Choroid plexus epithelial cell (primary cell): ENCODE measurements around the gene EPHB2.
A peak's percentile ranks its signal among the peaks of the same experiment; 100 is the strongest.

ENCODE experiments used
- DNase-seq: peaks from one replicate; pipeline ENCODE4 v3.0.0-alpha.2; 2010; ENCODE audit warnings: low read depth
- H3K4me3 ChIP-seq: 2 replicates; pipeline ENCODE4 v1.5.1; 2011; ENCODE audit warnings: low read depth, mild to moderate bottlenecking, control low read depth, low read length, moderate library complexity
- CTCF ChIP-seq: conservative IDR thresholded peaks from 2 replicates; pipeline ENCODE4 v1.5.1; 2011; ENCODE audit warnings: low read depth, mild to moderate bottlenecking, control low read depth, inconsistent platforms, low read length, moderate library complexity

Gene EPHB2

DNA sequence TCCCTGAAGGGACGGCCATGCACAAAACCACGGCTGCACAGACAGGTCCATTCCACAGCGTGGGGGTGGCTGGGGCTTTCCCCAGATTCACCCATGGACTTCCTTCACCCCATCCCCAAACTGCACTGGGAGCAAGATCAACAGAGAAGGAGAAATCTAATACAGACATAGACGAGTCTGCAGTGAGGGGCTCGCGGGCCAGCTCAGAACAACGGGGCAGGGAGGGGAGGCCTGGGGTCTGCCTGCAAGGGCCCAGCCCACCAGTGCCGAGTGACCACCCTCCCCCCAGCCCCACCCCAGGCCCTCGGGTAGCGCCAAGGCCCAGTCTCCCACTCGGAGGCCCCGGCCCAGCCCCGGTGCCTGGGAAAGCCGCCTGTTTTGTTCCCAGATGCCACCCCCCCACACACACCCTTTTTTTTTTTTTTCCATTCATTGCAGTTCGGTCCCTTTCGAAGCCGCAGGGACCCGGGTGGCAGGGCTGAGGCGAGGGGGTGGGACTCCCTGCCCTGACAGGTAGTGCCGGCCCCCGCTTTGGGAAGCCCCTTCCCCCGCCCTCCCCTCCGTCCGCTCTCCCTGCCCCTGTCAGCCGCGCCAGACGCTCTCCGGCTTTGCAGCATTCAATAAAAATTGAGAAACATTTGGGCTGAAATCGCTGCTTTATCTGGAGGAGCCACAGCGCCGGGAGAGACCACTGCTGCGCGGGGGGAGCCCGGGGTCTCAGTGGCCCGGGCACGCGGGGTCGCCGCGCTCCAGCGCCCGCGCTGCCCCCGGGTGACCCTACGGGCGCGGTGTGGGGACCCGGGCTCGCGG is 543 bp upstream of the EPHB2 start:
- peak; percentile 77 for DNase-seq
- TF ChIP-seq CTCF, result no peak
- H3K4me3 ChIP-seq, result peak overlapping the region; percentile 57

DNA sequence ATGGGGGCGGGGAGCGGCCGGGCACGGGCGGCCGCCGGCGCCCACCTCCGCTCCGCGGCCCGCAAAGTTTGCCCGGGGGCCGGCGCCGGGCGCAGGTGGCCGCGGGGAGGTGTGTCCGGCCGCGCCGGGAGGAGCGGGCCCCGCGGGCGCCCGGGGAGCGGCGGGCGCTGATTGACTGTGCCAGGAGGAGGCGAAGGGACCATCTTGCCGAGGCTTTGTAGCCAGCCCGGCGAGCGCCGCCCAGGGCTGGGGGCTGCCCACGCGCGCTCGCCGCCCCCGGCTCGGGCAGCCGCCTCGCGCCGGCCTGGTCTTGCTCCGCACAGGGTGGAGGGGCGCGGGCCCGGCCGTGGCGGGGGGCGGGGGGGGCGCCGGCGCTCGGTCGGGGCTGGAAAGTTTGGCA is 432 bp downstream of the EPHB2 start:
- H3K4me3 ChIP-seq, result peak overlapping the region; percentile 57
- no peak for TF ChIP-seq CTCF
- no peak for DNase-seq

GRCh38 chr1:22711591-22712501 is 1.2 kb downstream of the EPHB2 start:
- TF ChIP-seq CTCF, result no peak
- H3K4me3 ChIP-seq, result peak overlapping the region; percentile 57
- peak; percentile 29 for DNase-seq

DNA sequence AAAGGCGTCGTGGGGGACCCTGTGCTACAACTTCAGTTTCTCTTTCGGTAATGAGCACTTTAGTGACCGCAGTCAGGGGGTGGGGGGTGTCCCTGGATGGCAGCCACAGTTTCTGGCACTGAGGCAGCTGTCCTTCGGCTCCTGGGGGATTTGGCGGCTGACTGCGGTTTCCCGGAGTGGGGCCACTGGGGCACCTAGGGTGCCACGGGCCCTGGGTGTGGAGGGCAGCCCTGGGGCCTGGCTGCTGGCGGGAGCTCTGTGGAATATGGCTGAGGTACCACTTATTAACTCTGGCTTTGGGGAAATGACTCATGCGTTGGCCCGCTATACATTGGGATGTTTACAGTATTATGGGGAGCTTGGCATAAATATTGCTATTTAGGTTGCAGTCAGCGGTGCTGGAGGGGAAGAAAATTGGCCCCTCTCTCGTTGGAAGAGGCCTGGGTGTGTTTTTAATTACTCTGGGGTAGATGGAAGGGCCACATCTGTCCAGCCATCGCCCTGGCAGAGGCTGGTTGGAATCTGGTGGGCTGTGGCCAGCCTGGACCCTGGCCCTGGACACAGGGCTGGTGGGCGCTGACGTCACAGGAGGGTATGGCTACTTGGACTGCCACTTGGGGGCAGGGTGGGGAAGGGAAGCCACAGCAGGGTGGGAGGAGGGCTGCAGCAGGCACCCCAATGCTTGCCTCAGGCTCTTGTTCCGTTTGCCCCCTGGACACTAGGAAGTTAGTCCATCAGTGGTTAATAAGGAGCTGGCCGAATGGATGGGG is 2.0 kb downstream of the EPHB2 start:
- H3K4me3 ChIP-seq, result no peak overlapping the region
- no peak for TF ChIP-seq CTCF
- no peak for DNase-seq

DNA sequence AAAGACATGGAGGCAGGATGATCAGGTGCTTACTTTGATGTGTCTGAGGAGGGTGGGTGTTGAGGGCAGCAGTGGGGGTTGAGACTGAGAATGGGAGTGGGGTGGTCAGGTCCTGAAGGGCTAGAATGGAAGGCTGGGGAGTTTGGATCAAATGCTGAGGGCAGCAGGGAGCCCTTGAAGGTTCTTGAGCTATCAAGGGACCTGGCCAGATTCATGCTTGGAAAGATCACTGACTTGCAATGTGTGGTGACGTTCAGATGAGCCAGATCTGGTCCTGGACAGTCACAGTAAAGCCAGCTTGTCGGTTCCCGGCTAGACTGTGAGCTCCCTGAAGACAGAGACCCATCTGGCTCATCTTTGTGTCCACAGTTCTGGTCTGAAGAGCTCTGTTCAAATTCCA is 3.8 kb downstream of the EPHB2 start:
- no peak for TF ChIP-seq CTCF
- DNase-seq, result no peak
- H3K4me3 ChIP-seq, result no peak overlapping the region

DNA sequence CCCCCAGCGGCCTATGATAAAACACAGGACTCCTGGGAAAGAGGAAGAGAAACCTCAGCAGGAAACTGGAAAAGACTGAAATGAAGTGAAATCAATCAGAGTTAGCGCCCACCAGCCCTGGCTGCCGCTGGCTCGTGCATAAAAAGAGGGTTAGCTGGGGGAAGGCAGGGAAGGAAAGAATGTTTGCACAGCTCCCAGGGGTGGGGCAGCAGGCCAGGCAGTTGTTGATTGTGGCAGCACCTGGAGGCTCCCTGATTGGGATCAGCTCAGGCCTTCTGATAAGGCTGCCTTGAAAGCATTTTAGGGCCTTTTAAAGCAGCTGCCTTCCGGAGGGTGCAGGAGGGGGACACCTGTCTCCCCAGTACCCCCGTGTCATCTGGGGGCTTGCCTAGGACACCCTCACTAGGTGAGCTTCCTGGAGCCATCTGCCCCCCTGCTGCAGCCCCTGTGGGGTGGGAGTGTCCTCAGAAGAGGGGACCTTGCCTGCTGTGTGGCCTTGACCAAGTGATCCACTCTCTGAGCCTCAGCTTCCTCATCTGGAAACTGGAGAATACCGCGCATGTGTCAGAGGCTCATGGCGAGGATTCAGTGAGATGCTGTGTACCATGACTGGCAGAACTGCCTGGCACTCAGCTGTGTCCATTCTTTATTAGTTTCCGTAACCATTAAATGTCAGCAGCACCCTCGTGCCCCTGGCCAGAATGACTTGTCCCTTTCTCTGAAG is 6.6 kb downstream of the EPHB2 start:
- no peak for DNase-seq
- TF ChIP-seq CTCF, result no peak
- H3K4me3 ChIP-seq, result no peak overlapping the region
